Gastrocnemius medialis (tissue), 4 donors: ENCODE measurements around the gene MYCBP.

Experiments
- CTCF ChIP-seq, 5 experiments: fragments of 450-650 bp in 3 of 5; fragments of 200-600 bp in 2 of 5; sonication (generic) in 2 of 5; IDR thresholded peaks in 4 of 5; conservative IDR thresholded peaks in 1 of 5; 1 replicate in 4 of 5; 2 replicates in 1 of 5; pipeline ENCODE4 v1.5.1; 2016 to 2019; ENCODE audit warnings: antibody characterized with exemption in 5 of 5, mild to moderate bottlenecking in 3 of 5, moderate library complexity in 3 of 5
- POLR2A ChIP-seq, 2 donors: fragments of 450-650 bp; IDR thresholded peaks; one replicate each; pipeline ENCODE4 v1.6.1; 2017; ENCODE audit warnings: antibody characterized with exemption in 2 of 2, mild to moderate bottlenecking in 2 of 2, moderate library complexity in 2 of 2

- TF ChIP-seq CTCF (IDR thresholded peaks at IDR 0.05 in 4 of 5, conservative IDR thresholded peaks at IDR 0.05 in 1 of 5) = no peak
- TF ChIP-seq POLR2A (IDR thresholded peaks at IDR 0.05) = no peak
Measured at GRCh38 chr1:38826886-38827285, 46.3 kb downstream of the MYCBP start.
